ENCODE results near the gene SACS. TPM values are rescaled to one million over a fixed set of nuclear protein-coding genes. Genes with fewer than 3 reads are reported as not detected.

The SACS gene, protein sequence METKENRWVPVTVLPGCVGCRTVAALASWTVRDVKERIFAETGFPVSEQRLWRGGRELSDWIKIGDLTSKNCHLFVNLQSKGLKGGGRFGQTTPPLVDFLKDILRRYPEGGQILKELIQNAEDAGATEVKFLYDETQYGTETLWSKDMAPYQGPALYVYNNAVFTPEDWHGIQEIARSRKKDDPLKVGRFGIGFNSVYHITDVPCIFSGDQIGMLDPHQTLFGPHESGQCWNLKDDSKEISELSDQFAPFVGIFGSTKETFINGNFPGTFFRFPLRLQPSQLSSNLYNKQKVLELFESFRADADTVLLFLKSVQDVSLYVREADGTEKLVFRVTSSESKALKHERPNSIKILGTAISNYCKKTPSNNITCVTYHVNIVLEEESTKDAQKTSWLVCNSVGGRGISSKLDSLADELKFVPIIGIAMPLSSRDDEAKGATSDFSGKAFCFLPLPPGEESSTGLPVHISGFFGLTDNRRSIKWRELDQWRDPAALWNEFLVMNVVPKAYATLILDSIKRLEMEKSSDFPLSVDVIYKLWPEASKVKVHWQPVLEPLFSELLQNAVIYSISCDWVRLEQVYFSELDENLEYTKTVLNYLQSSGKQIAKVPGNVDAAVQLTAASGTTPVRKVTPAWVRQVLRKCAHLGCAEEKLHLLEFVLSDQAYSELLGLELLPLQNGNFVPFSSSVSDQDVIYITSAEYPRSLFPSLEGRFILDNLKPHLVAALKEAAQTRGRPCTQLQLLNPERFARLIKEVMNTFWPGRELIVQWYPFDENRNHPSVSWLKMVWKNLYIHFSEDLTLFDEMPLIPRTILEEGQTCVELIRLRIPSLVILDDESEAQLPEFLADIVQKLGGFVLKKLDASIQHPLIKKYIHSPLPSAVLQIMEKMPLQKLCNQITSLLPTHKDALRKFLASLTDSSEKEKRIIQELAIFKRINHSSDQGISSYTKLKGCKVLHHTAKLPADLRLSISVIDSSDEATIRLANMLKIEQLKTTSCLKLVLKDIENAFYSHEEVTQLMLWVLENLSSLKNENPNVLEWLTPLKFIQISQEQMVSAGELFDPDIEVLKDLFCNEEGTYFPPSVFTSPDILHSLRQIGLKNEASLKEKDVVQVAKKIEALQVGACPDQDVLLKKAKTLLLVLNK (N-terminal part only)
- total RNA-seq (2021; ENCODE audit: unreplicated experiment) (33.4 TPM), Bru-seq, nascent RNA (percentile 59 among the genes with signal in this experiment), BruChase-seq, experiment 1, labeled RNA remaining after a 6-hour chase (percentile 90 among the genes with signal in this experiment), BruChase-seq, experiment 2, labeled RNA remaining after a 2-hour chase (percentile 79 among the genes with signal in this experiment)
- polyA plus RNA-seq (2012): 6.8 and 7.0 TPM in 2 replicates
- long read RNA-seq, partial matches to known transcripts: 13 of 22 reads
- long read RNA-seq, other reads (novel, unspliced or antisense): 9 of 22 reads

DNA sequence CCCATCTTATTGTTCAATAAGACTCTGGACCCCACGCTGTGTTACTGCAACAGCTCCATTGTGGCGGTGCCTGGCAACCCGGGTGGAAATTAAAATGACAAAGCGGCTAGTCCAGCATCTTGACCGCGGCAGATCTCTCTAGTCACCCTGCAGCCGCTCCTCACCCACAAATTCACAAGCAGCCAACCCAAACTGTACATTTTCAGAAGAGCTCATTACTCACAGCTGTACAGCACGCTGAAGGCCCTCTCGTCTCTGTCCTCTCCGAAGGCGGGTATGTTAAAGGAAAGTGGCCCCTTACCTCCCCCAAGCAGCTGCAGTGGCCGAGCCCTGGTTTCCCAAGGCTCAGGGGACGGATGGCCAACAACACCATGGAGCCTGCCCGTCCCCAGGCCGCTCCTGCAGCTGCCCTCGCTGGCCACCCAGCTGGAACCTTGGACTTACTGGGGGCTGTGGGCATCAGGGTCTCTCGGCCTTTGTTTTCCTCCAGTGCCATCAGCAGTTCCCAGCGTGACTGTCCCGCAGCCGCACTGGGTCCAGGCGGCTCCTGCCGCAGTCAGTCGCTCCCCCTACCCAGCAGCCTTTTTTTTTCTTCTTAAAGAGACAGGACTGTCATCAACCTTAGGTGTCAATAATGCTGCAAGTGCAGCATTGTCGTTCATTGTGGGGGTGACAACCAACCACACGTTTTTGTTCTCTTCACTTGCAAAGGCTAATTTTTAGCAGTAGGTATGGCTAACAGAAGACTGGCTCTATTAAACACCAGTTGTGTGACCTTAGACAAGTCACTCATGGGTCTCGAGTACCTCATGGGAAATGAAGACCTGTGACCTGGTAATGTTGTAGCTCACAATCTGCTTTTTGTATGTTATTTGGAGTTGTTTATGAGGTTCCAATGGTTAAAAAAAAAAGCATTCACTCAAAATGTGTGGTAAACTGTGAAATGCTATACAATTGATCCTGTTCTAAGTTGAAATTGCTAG, at the start of gene SACS:
TSS of gene SACS (minus strand) at position 532 of the 983 bp plus-strand sequence. CDS start 22,463 bp downstream, outside the sequence.
- no peaks in the 10 kb centered on the region for H3K9me2 ChIP-seq (ENCODE audit: insufficient read depth)
- no peak within 1 kb of the TSS for H3K4me3 ChIP-seq (replicated peaks in 1 of 2; ENCODE audit: low read depth in 1 of 2, low read length in 2 of 2)
- H3K36me3 ChIP-seq (ENCODE audit: control insufficient read depth in 1 of 2, insufficient read depth in 2 of 2, low read length in 2 of 2): no peaks in the 10 kb centered on the region
- no peak for ATAC-seq
- no peak within 1 kb of the TSS for H3K27ac ChIP-seq (ENCODE audit: low read depth, low read length)
- no peak within 1 kb of the TSS for H3K9ac ChIP-seq (ENCODE audit: low read length)
- no peaks in the 10 kb centered on the region for H4K20me1 ChIP-seq (ENCODE audit: insufficient read depth)
- POLR2A ChIA-PET: no interaction called here
- intact Hi-C loops (cut with micrococcal nuclease): no loop called here
- no peaks in the 10 kb centered on the region for H3K4me1 ChIP-seq (ENCODE audit: control insufficient read depth in 1 of 2, insufficient read depth in 2 of 2, low read length in 2 of 2)
- no peak within 1 kb of the TSS for H3K4me2 ChIP-seq (ENCODE audit: low read length)
- 0 out of 2 replicates have a peak, but pooled peaks cover 3% of the 10 kb centered on the region for H3K27me3 ChIP-seq (ENCODE audit: insufficient read depth, low read length)
- TF ChIP-seq SRF (IDR thresholded peaks at IDR 0.05; ENCODE audit: low read depth): no peak
- no peak for TF ChIP-seq CBX3 (IDR thresholded peaks at IDR 0.05; ENCODE audit: low read depth)
- TF ChIP-seq, protein P1, sequence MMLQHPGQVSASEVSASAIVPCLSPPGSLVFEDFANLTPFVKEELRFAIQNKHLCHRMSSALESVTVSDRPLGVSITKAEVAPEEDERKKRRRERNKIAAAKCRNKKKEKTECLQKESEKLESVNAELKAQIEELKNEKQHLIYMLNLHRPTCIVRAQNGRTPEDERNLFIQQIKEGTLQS (IDR thresholded peaks at IDR 0.05): no peak
- no peaks in the 10 kb centered on the region for H3K79me2 ChIP-seq (ENCODE audit: insufficient read depth, low read length)
- CTCF ChIA-PET: no interaction called here
- H2AFZ ChIP-seq (ENCODE audit: low read depth, low read length, poor library complexity, severe bottlenecking): no peak within 1 kb of the TSS
- no TSS peak for BruUV-seq (replicated peaks)
- RAD21 ChIA-PET (ENCODE audit: low non-redundant PET in 1 of 2, low total read pairs in 2 of 2, uncharacterized antibody in 2 of 2, unreplicated experiment in 2 of 2): no interaction called here
- no peaks in the 10 kb centered on the region for H3K9me3 ChIP-seq (ENCODE audit: control insufficient read depth in 1 of 2, insufficient read depth in 1 of 2, low read depth in 1 of 2, low read length in 2 of 2)
- no peak for DNase-seq (ENCODE audit: low read depth, low spot score)
